Astrocyte of the cerebellum (primary cell): ENCODE data around the gene F3.

Source experiments
- DNase-seq: peaks from one replicate; pipeline ENCODE4 v3.0.0-alpha.2; 2011; ENCODE audit warnings: low read depth
- H3K4me3 ChIP-seq: 2 replicates; pipeline ENCODE4 v1.5.1; 2011; ENCODE audit warnings: mild to moderate bottlenecking, low read depth, low read length, moderate library complexity
- in situ Hi-C: cut with HindIII; loops from 2 replicates; pipeline ENCODE4 v1.10.0; 2017; ENCODE audit warnings: low sequenced_read_pairs
- TF ChIP-seq, protein P1 (sequence below): IDR thresholded peaks from 2 replicates; pipeline ENCODE4 v1.5.1; 2012; ENCODE audit warnings: low read length, low read depth, moderate library complexity, mild to moderate bottlenecking; ENCODE audit errors: missing control alignments

F3 gene

GRCh38 chr1:94541246-94542087, at the start of gene F3:
Gene F3, minus strand, starts transcription at chr1:94541759. Its CDS starts 123 bp downstream, at chr1:94541636.
- peak; percentile 52 for DNase-seq
- H3K4me3 ChIP-seq, result peak within 1 kb of the TSS; percentile 80
- in situ Hi-C loops, result loop anchor here (25.0 kb wide), 1 partner anchor 246 kb away; no protein-coding TSS in a partner anchor
- TF ChIP-seq, protein P1, sequence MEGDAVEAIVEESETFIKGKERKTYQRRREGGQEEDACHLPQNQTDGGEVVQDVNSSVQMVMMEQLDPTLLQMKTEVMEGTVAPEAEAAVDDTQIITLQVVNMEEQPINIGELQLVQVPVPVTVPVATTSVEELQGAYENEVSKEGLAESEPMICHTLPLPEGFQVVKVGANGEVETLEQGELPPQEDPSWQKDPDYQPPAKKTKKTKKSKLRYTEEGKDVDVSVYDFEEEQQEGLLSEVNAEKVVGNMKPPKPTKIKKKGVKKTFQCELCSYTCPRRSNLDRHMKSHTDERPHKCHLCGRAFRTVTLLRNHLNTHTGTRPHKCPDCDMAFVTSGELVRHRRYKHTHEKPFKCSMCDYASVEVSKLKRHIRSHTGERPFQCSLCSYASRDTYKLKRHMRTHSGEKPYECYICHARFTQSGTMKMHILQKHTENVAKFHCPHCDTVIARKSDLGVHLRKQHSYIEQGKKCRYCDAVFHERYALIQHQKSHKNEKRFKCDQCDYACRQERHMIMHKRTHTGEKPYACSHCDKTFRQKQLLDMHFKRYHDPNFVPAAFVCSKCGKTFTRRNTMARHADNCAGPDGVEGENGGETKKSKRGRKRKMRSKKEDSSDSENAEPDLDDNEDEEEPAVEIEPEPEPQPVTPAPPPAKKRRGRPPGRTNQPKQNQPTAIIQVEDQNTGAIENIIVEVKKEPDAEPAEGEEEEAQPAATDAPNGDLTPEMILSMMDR, result no peak

GRCh38 chr1:94590203-94591137, 48.9 kb upstream of the F3 start:
- TF ChIP-seq, protein P1, result no peak
- H3K4me3 ChIP-seq, result no peak overlapping the region
- no peak for DNase-seq
- in situ Hi-C loops, result no loop called here

DNA sequence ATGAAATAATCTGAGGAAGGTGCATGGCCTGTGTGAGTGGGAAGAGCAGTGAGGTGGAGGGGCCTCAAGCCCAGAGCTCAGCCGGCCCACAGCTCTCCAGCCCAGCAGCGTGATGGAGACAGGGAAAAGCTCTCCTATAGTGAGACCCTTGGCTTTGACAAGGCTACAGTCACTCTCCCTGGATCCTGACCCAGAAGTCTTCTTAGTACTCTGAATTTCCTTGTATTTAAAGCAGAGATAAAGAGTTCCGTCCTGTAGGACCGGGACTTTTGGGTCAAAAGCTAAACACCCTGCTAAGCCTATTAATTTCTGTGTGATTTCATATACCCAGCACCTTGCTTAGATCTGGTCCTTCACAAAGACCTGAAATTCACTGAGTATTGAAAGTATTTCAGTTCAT, 48.2 kb upstream of the F3 start:
- no peak for DNase-seq
- H3K4me3 ChIP-seq, result no peak overlapping the region
- TF ChIP-seq, protein P1, result no peak
- in situ Hi-C loops, result loop anchor here (5.0 kb wide), 1 partner anchor 93 kb away; no protein-coding TSS in a partner anchor

- TF ChIP-seq, protein P1, result no peak
- in situ Hi-C loops, result no loop called here
- H3K4me3 ChIP-seq, result no peak overlapping the region
- no peak for DNase-seq
Measured at GRCh38 chr1:94582565-94582964, 41.0 kb upstream of the F3 start.

DNA sequence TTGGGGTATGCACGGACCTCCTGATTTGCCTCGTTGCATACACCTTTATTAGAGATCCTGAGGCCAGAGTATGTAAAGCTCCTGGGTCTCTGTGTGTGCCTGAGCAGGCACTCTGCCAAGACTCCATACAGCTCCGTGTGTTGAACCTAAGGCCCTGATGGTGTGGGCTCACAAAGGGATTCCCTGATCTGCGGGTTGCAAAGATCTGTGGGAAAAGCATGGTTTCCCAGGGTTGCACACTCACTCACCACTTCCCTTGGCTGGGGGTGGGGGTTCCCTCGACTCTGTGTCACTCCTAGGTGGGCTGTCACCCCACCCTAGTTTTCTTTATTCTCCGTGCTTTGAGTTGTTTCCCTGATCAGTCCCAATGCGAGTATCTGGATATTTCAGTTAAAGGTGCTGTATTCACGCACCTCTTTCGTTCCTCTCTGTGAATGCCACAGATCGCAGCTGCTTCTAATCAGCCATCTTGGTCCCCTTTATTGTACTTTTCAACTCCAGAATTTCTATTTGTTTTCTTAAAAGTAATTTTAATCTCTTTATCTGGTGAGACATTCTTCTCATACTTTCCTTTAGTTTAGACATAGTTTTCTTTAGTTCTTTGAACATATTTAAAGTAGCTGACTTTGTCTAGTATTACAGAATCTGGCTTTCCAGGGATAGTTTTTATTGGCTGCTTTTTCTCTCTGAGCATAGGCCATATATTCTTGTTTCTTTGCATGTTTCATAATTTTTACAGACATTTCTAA, 39.0 kb upstream of the F3 start:
- TF ChIP-seq, protein P1, result no peak
- no peak overlapping the region for H3K4me3 ChIP-seq
- no peak for DNase-seq
- in situ Hi-C loops, result no loop called here

GRCh38 chr1:94579876-94580294, 38.3 kb upstream of the F3 start:
- no peak overlapping the region for H3K4me3 ChIP-seq
- DNase-seq, result peak; percentile 85
- TF ChIP-seq, protein P1, result no peak
- in situ Hi-C loops, result no loop called here
